H9 (cell line): ENCODE results near the gene LNPK. TPM values are rescaled to one million over a fixed set of nuclear protein-coding genes. Genes with fewer than 3 reads are reported as not detected.

ENCODE experiments used
- DNase-seq: peaks from one replicate; pipeline ENCODE4 v3.0.0-alpha.2; 2017
- H2AFZ ChIP-seq: one replicate; pipeline ENCODE4 v1.6.1; 2013; ENCODE audit warnings: mild to moderate bottlenecking, low read length, control low read depth, moderate library complexity
- H2AK5ac ChIP-seq: 2 replicates; pipeline ENCODE4 v1.6.1; 2013; ENCODE audit warnings: low read length, control low read depth, mixed read lengths; ENCODE audit not compliant: insufficient read length
- H2BK120ac ChIP-seq: one replicate; pipeline ENCODE4 v1.6.1; 2013; ENCODE audit warnings: low read depth, mild to moderate bottlenecking, low read length, control low read depth, inconsistent platforms; ENCODE audit not compliant: poor library complexity, severe bottlenecking
- H2BK12ac ChIP-seq: 2 replicates; pipeline ENCODE4 v1.6.1; 2013; ENCODE audit warnings: low read length, control low read depth, mixed read lengths, low read depth; ENCODE audit not compliant: insufficient read length
- H2BK15ac ChIP-seq: 2 replicates; pipeline ENCODE4 v1.6.1; 2013; ENCODE audit warnings: low read depth, low read length, control low read depth
- H2BK20ac ChIP-seq: one replicate; pipeline ENCODE4 v1.6.1; 2013; ENCODE audit warnings: low read depth, mild to moderate bottlenecking, low read length, control low read depth, inconsistent platforms; ENCODE audit not compliant: poor library complexity, severe bottlenecking
- H2BK5ac ChIP-seq: 2 replicates; pipeline ENCODE4 v1.6.1; 2013; ENCODE audit warnings: low read length, control low read depth, mixed read lengths; ENCODE audit not compliant: insufficient read length
- H3K14ac ChIP-seq: 2 replicates; pipeline ENCODE4 v1.6.1; 2013; ENCODE audit warnings: low read length, control low read depth; ENCODE audit not compliant: insufficient read depth
- H3K18ac ChIP-seq: 2 replicates; pipeline ENCODE4 v1.6.1; 2013; ENCODE audit warnings: low read depth, mild to moderate bottlenecking, mixed read lengths, low read length, control low read depth; ENCODE audit not compliant: insufficient read length
- H3K23ac ChIP-seq: 2 replicates; pipeline ENCODE4 v1.6.1; 2013; ENCODE audit warnings: low read length, control low read depth, mixed read lengths, low read depth; ENCODE audit not compliant: insufficient read length
- H3K23me2 ChIP-seq: 2 replicates; pipeline ENCODE4 v1.6.1; 2013; ENCODE audit warnings: low read depth, mild to moderate bottlenecking, mixed read lengths, low read length, control low read depth; ENCODE audit not compliant: insufficient read length, poor library complexity, severe bottlenecking
- H3K27ac ChIP-seq: 2 replicates; pipeline ENCODE4 v1.5.1; 2013; ENCODE audit warnings: low read length, control low read depth, mixed read lengths, low read depth; ENCODE audit not compliant: insufficient read length
- H3K27me3 ChIP-seq: 2 replicates; pipeline ENCODE4 v1.6.1; 2013; ENCODE audit warnings: low read length, control low read depth, inconsistent platforms; ENCODE audit not compliant: insufficient read depth
- H3K4ac ChIP-seq: 2 replicates; pipeline ENCODE4 v1.6.1; 2013; ENCODE audit warnings: low read depth, mild to moderate bottlenecking, control low read depth, inconsistent platforms, low read length, moderate library complexity
- H3K4me1 ChIP-seq: 2 replicates; pipeline ENCODE4 v1.6.1; 2013; ENCODE audit warnings: low read length, control low read depth, inconsistent platforms; ENCODE audit not compliant: insufficient read depth
- H3K4me2 ChIP-seq: 2 replicates; pipeline ENCODE4 v1.6.1; 2013; ENCODE audit warnings: low read length, control low read depth, mixed read lengths; ENCODE audit not compliant: insufficient read length, insufficient read depth
- H3K56ac ChIP-seq: 2 replicates; pipeline ENCODE4 v1.6.1; 2013; ENCODE audit warnings: low read depth, mild to moderate bottlenecking, mixed read lengths, low read length, control low read depth; ENCODE audit not compliant: insufficient read length
- H3K79me1 ChIP-seq: 2 replicates; pipeline ENCODE4 v1.6.1; 2013; ENCODE audit warnings: low read depth, mild to moderate bottlenecking, moderate library complexity, low read length, control low read depth, inconsistent platforms; ENCODE audit not compliant: insufficient read depth, poor library complexity, severe bottlenecking
- H3K79me2 ChIP-seq: 2 replicates; pipeline ENCODE4 v1.6.1; 2013; ENCODE audit warnings: low read length, control low read depth, inconsistent platforms; ENCODE audit not compliant: insufficient read depth
- H3K9ac ChIP-seq: 2 replicates; pipeline ENCODE4 v1.6.1; 2013; ENCODE audit warnings: low read length, control low read depth, mixed read lengths; ENCODE audit not compliant: insufficient read length; ENCODE audit errors: extremely low read depth
- H3K9me3 ChIP-seq: one replicate; pipeline ENCODE4 v1.6.1; 2013; ENCODE audit warnings: low read depth, low read length, inconsistent platforms; ENCODE audit not compliant: control insufficient read depth
- H3T11ph ChIP-seq: one replicate; pipeline ENCODE4 v1.6.1; 2013; ENCODE audit warnings: mild to moderate bottlenecking, low read length, control low read depth, inconsistent platforms
- H4K20me1 ChIP-seq: one replicate; pipeline ENCODE4 v1.6.1; 2013; ENCODE audit not compliant: control insufficient read depth, insufficient read length, insufficient read depth
- H4K5ac ChIP-seq: 2 replicates; pipeline ENCODE4 v1.6.1; 2013; ENCODE audit warnings: low read depth, mild to moderate bottlenecking, mixed read lengths, low read length, control low read depth; ENCODE audit not compliant: insufficient read length
- H4K8ac ChIP-seq: replicated peaks from 2 replicates; pipeline ENCODE4 v1.6.1; 2013; ENCODE audit warnings: low read length, control low read depth, mixed read lengths, low read depth; ENCODE audit not compliant: insufficient read length
- H4K91ac ChIP-seq: 2 replicates; pipeline ENCODE4 v1.6.1; 2013; ENCODE audit warnings: low read depth, mild to moderate bottlenecking, moderate library complexity, mixed read lengths, low read length, control low read depth; ENCODE audit not compliant: insufficient read length
- H3K27ac Mint-ChIP-seq, 3 experiments: 2 replicates in 2 of 3; 3 replicates in 1 of 3; pipeline ENCODE4 v1.8.0; 2020 to 2021; ENCODE audit warnings: mixed read lengths in 3 of 3, mild to moderate bottlenecking in 1 of 3, moderate library complexity in 1 of 3
- H3K27me3 Mint-ChIP-seq: 2 replicates; pipeline ENCODE4 v1.8.0; 2021; ENCODE audit warnings: low read depth, mild to moderate bottlenecking, moderate library complexity, mixed read lengths
- H3K36me3 Mint-ChIP-seq, 3 experiments: 2 replicates in 2 of 3; 3 replicates in 1 of 3; pipeline ENCODE4 v1.8.0; 2020 to 2021; ENCODE audit warnings: low read depth in 3 of 3, mixed read lengths in 3 of 3; ENCODE audit not compliant: insufficient read depth in 1 of 3
- H3K4me1 Mint-ChIP-seq, 2 experiments: 2 replicates each; pipeline ENCODE4 v1.8.0; 2020; ENCODE audit warnings: mixed read lengths in 2 of 2
- H3K4me3 Mint-ChIP-seq, 2 experiments: 2 replicates in 1 of 2; 3 replicates in 1 of 2; pipeline ENCODE4 v1.8.0; 2020 to 2021; ENCODE audit warnings: mild to moderate bottlenecking in 2 of 2, mixed read lengths in 2 of 2, moderate library complexity in 1 of 2
- H3K9me3 Mint-ChIP-seq, 2 experiments: 2 replicates in 1 of 2; 3 replicates in 1 of 2; pipeline ENCODE4 v1.8.0; 2020; ENCODE audit warnings: mild to moderate bottlenecking in 2 of 2, mixed read lengths in 2 of 2, moderate library complexity in 1 of 2
- WGBS: extraction: QIAGEN DNeasy Blood & Tissue Kit; methylation state at CpG from one replicate; pipeline ENCODE4 v1.1.7; 2013; ENCODE audit warnings: missing lambda C conversion rate, low lambda C conversion rate, mixed read lengths; ENCODE audit not compliant: insufficient read length; ENCODE audit errors: extremely low coverage; 5-methylcytosine and 5-hydroxymethylcytosine counted together
- total RNA-seq: library from RNA; stranded (reverse); gene quantifications from 2 replicates; pipeline ENCODE4 v1.2.1, GENCODE V29; 2021
- TF ChIP-seq, protein P1 (sequence below): fragments of 200-600 bp; sonication (generic); conservative IDR thresholded peaks from 3 replicates; pipeline ENCODE4 v1.8.0; 2021; ENCODE audit warnings: antibody characterized with exemption, mild to moderate bottlenecking

LNPK gene
- total RNA-seq, 1 experiment from 2014 or later, result 8.5 TPM

- H3K4me3 Mint-ChIP-seq, result no peak overlapping the region
- no peak overlapping the region for H4K5ac ChIP-seq
- peaks cover 0 to 12% (median 0%) of the 10 kb centered on the region in 3 experiments; a peak in 3 of 7 replicates for H3K36me3 Mint-ChIP-seq
- no peaks in the 10 kb centered on the region for H4K20me1 ChIP-seq
- no peak overlapping the region for H3K4me2 ChIP-seq
- DNase-seq, result no peak
- no peak overlapping the region for H4K91ac ChIP-seq
- TF ChIP-seq, protein P1, sequence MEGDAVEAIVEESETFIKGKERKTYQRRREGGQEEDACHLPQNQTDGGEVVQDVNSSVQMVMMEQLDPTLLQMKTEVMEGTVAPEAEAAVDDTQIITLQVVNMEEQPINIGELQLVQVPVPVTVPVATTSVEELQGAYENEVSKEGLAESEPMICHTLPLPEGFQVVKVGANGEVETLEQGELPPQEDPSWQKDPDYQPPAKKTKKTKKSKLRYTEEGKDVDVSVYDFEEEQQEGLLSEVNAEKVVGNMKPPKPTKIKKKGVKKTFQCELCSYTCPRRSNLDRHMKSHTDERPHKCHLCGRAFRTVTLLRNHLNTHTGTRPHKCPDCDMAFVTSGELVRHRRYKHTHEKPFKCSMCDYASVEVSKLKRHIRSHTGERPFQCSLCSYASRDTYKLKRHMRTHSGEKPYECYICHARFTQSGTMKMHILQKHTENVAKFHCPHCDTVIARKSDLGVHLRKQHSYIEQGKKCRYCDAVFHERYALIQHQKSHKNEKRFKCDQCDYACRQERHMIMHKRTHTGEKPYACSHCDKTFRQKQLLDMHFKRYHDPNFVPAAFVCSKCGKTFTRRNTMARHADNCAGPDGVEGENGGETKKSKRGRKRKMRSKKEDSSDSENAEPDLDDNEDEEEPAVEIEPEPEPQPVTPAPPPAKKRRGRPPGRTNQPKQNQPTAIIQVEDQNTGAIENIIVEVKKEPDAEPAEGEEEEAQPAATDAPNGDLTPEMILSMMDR, result no peak
- H3K9me3 ChIP-seq, result no peaks in the 10 kb centered on the region
- H3K56ac ChIP-seq, result no peak overlapping the region
- no peaks in the 10 kb centered on the region for H3K23me2 ChIP-seq
- H3K23ac ChIP-seq, result no peak overlapping the region
- H2BK120ac ChIP-seq, result no peak overlapping the region
- H3K27ac Mint-ChIP-seq, result no peak overlapping the region
- no peak overlapping the region for H2BK12ac ChIP-seq
- H3K79me1 ChIP-seq, result no peaks in the 10 kb centered on the region
- H3K79me2 ChIP-seq, result no peaks in the 10 kb centered on the region
- no peak overlapping the region for H2BK15ac ChIP-seq
- WGBS, result no CpG with 5 or more reads among the region's 1 CpG
- no peak overlapping the region for H3K27ac ChIP-seq
- H3K18ac ChIP-seq, result no peak overlapping the region
- H3K27me3 Mint-ChIP-seq, result no peaks in the 10 kb centered on the region
- no peaks in the 10 kb centered on the region for H3K9me3 Mint-ChIP-seq
- no peaks in the 10 kb centered on the region for H3K4me1 Mint-ChIP-seq
- no peak overlapping the region for H2AK5ac ChIP-seq
- no peak overlapping the region for H3T11ph ChIP-seq
- no peak overlapping the region for H3K9ac ChIP-seq
- H3K27me3 ChIP-seq, result no peaks in the 10 kb centered on the region
- H2AFZ ChIP-seq, result no peak overlapping the region
- H3K4me1 ChIP-seq, result no peaks in the 10 kb centered on the region
- no peak overlapping the region for H2BK5ac ChIP-seq
- no peak overlapping the region for H4K8ac ChIP-seq
- H3K4ac ChIP-seq, result no peak overlapping the region
- H2BK20ac ChIP-seq, result no peak overlapping the region
- no peak overlapping the region for H3K14ac ChIP-seq
These were observed 55.0 kb downstream of the LNPK start for GRCh38 chr2:175947073-175947472.
